ENCODE results near the gene ATG4B. TPM values are rescaled to one million over a fixed set of nuclear protein-coding genes. Genes with fewer than 3 reads are reported as not detected.

The ATG4B gene
- total and polyA plus RNA-seq, 9 of the 15 experiments (the other 6 are each of a cell fraction or from before 2014, with no cell fraction given): 5.9 to 58.8 (median 35.6) TPM

GRCh38 chr2:241637018-241637794 lies at the start of gene ATG4B, which contains the start of gene THAP4 (continued):
- no peak for TF ChIP-seq HOMEZ (CRISPR knock-in tag; IDR thresholded peaks at IDR 0.05)
- no peak for TF ChIP-seq FUS (optimal IDR thresholded peaks at IDR 0.05; ENCODE audit: low read depth, low read length)
- no peak for TF ChIP-seq THRB (CRISPR knock-in tag; conservative IDR thresholded peaks at IDR 0.05)
- no peak for TF ChIP-seq E2F4 (CRISPR knock-in tag; IDR thresholded peaks at IDR 0.05; ENCODE audit: low read depth)
- TF ChIP-seq TBL1XR1 (IDR thresholded peaks at IDR 0.05; ENCODE audit: low read length in 2 of 2): peak in 1 of 2 experiments; percentile 43; a peak in 1 of 4 replicates
- TF ChIP-seq, protein P1, sequence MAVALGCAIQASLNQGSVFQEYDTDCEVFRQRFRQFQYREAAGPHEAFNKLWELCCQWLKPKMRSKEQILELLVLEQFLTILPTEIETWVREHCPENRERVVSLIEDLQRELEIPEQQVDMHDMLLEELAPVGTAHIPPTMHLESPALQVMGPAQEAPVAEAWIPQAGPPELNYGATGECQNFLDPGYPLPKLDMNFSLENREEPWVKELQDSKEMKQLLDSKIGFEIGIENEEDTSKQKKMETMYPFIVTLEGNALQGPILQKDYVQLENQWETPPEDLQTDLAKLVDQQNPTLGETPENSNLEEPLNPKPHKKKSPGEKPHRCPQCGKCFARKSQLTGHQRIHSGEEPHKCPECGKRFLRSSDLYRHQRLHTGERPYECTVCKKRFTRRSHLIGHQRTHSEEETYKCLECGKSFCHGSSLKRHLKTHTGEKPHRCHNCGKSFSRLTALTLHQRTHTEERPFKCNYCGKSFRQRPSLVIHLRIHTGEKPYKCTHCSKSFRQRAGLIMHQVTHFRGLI (CRISPR knock-in tag; IDR thresholded peaks at IDR 0.05): no peak
- TF ChIP-seq STAT6 (CRISPR knock-in tag; IDR thresholded peaks at IDR 0.05): no peak
- TF ChIP-seq NR2C1 (IDR thresholded peaks at IDR 0.05): peak; percentile 81
- peak; percentile 76 for TF ChIP-seq NR2C1 (tag; IDR thresholded peaks at IDR 0.05)
- TF ChIP-seq PHB (CRISPR knock-in tag; IDR thresholded peaks at IDR 0.05): no peak
- no peak for TF ChIP-seq CHD4 (IDR thresholded peaks at IDR 0.05; ENCODE audit: insufficient read depth, insufficient replicate concordance, low read depth, low read length, poor library complexity, severe bottlenecking)
- TF ChIP-seq, protein P2, sequence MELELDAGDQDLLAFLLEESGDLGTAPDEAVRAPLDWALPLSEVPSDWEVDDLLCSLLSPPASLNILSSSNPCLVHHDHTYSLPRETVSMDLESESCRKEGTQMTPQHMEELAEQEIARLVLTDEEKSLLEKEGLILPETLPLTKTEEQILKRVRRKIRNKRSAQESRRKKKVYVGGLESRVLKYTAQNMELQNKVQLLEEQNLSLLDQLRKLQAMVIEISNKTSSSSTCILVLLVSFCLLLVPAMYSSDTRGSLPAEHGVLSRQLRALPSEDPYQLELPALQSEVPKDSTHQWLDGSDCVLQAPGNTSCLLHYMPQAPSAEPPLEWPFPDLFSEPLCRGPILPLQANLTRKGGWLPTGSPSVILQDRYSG (tag; conservative IDR thresholded peaks at IDR 0.05; ENCODE audit: low read depth): peak; percentile 87; the same call in 1 of the 2 replicates
- TF ChIP-seq PHB2 (IDR thresholded peaks at IDR 0.05; ENCODE audit: low read depth): no peak
- TF ChIP-seq ZNF707 (CRISPR knock-in tag; conservative IDR thresholded peaks at IDR 0.05): no peak
- TF ChIP-seq ZNF589 (CRISPR knock-in tag; IDR thresholded peaks at IDR 0.05; ENCODE audit: low read depth): no peak; the same call in 1 of the 2 replicates
- TF ChIP-seq TARDBP (IDR thresholded peaks at IDR 0.05): no peak
- TF ChIP-seq SIN3A (IDR thresholded peaks at IDR 0.05; ENCODE audit: borderline replicate concordance in 2 of 2, control insufficient read depth in 1 of 2, low read depth in 2 of 2, low read length in 2 of 2): peak in 1 of 2 experiments; percentile 66; a peak in 2 of 4 replicates
